IMR-90 (cell line): ENCODE results near the gene NKX6-2. TPM values are rescaled to one million over a fixed set of nuclear protein-coding genes. Genes with fewer than 3 reads are reported as not detected.

ENCODE experiments used
- ATAC-seq: fragments of 200-7000 bp; cut with Tn5 transposase; 2 replicates; pipeline ENCODE4 v1.9.1; 2020; ENCODE audit warnings: low read depth, mild to moderate bottlenecking, moderate library complexity
- BruUV-seq: library from RNA; stranded (reverse); fragments of 400-500 nt; replicated peaks from 2 replicates; lab custom pipeline; 2021; lab: Mats Ljungman, UMichigan
- CTCF ChIA-PET: fragments of 300-600 bp; formaldehyde crosslinking; extraction: SDS; loops from one replicate; lab custom pipeline; 2021; ENCODE audit warnings: antibody characterized with exemption; lab: Yijun Ruan, JAX
- POLR2A ChIA-PET: fragments of 300-600 bp; sonication (Branson Sonifier 250); formaldehyde crosslinking; loops from one replicate; lab custom pipeline; 2022; ENCODE audit warnings: antibody characterized with exemption; ENCODE audit not compliant: unreplicated experiment; lab: Charles Lee
- DNase-seq: peaks from one replicate; pipeline ENCODE4 v3.0.0; 2013
- H2AFZ ChIP-seq: replicated peaks from 2 replicates; pipeline ENCODE3; 2013; ENCODE audit warnings: low read length, mild to moderate bottlenecking; ENCODE audit not compliant: poor library complexity
- H2AK5ac ChIP-seq: 2 replicates; pipeline ENCODE4 v1.6.1; 2013; ENCODE audit warnings: low read depth, low read length, inconsistent platforms
- H2AK9ac ChIP-seq: replicated peaks from 2 replicates; pipeline ENCODE3; 2013; ENCODE audit warnings: mild to moderate bottlenecking, low read depth, low read length, moderate library complexity; ENCODE audit not compliant: poor library complexity
- H2BK120ac ChIP-seq: 2 replicates; pipeline ENCODE4 v1.6.1; 2013; ENCODE audit warnings: low read depth, low read length, inconsistent platforms
- H2BK15ac ChIP-seq: 3 replicates; pipeline ENCODE4 v1.6.1; 2013; ENCODE audit warnings: low read depth, low read length, inconsistent platforms
- H2BK20ac ChIP-seq: 2 replicates; pipeline ENCODE4 v1.6.1; 2013; ENCODE audit warnings: low read depth, mild to moderate bottlenecking, inconsistent platforms, low read length, moderate library complexity
- H2BK5ac ChIP-seq: 2 replicates; pipeline ENCODE4 v1.6.1; 2013; ENCODE audit warnings: mild to moderate bottlenecking, low read depth, low read length, inconsistent platforms; ENCODE audit not compliant: poor library complexity, severe bottlenecking
- H3K14ac ChIP-seq: replicated peaks from 2 replicates; pipeline ENCODE4 v1.6.1; 2013; ENCODE audit warnings: low read depth, low read length, inconsistent platforms
- H3K18ac ChIP-seq: 2 replicates; pipeline ENCODE4 v1.6.1; 2013; ENCODE audit warnings: low read depth, low read length, control low read depth
- H3K23ac ChIP-seq: 2 replicates; pipeline ENCODE4 v1.6.1; 2013; ENCODE audit warnings: low read depth, low read length, inconsistent platforms
- H3K27ac ChIP-seq: 2 replicates; pipeline ENCODE4 v1.5.1; 2013; ENCODE audit warnings: mild to moderate bottlenecking, control low read depth, low read length; ENCODE audit not compliant: insufficient read depth
- H3K27me3 ChIP-seq: 2 replicates; pipeline ENCODE4 v1.6.1; 2013; ENCODE audit warnings: low read length; ENCODE audit not compliant: control insufficient read depth, insufficient read depth
- H3K36me3 ChIP-seq: 2 replicates; pipeline ENCODE4 v1.6.1; 2013; ENCODE audit warnings: low read length, mixed read lengths; ENCODE audit not compliant: control insufficient read depth, insufficient read depth
- H3K4ac ChIP-seq: 2 replicates; pipeline ENCODE4 v1.6.1; 2013; ENCODE audit warnings: low read depth, low read length, inconsistent platforms
- H3K4me1 ChIP-seq: 2 replicates; pipeline ENCODE4 v1.6.1; 2013; ENCODE audit warnings: low read length, mixed read lengths; ENCODE audit not compliant: control insufficient read depth, insufficient read depth
- H3K4me2 ChIP-seq: 2 replicates; pipeline ENCODE4 v1.6.1; 2013; ENCODE audit warnings: low read depth, mild to moderate bottlenecking, control low read depth, low read length, moderate library complexity
- H3K4me3 ChIP-seq: 2 replicates; pipeline ENCODE4 v1.5.1; 2013; ENCODE audit warnings: low read depth, mild to moderate bottlenecking, control low read depth, low read length, moderate library complexity; ENCODE audit not compliant: insufficient read depth
- H3K56ac ChIP-seq: 2 replicates; pipeline ENCODE4 v1.6.1; 2013; ENCODE audit warnings: low read length, inconsistent platforms; ENCODE audit not compliant: insufficient read depth; ENCODE audit errors: extremely low read depth
- H3K79me1 ChIP-seq, 2 experiments: 2 replicates each; pipeline ENCODE4 v1.6.1; 2013; ENCODE audit warnings: low read length in 2 of 2, inconsistent platforms in 1 of 2, low read depth in 1 of 2
- H3K9ac ChIP-seq: 2 replicates; pipeline ENCODE4 v1.6.1; 2013; ENCODE audit warnings: low read depth, low read length, control low read depth
- H3K9me1 ChIP-seq: 2 replicates; pipeline ENCODE4 v1.6.1; 2013; ENCODE audit warnings: low read length, inconsistent platforms; ENCODE audit not compliant: insufficient read depth
- H3K9me3 ChIP-seq: 2 replicates; pipeline ENCODE4 v1.6.1; 2013; ENCODE audit warnings: low read length; ENCODE audit not compliant: control insufficient read depth, insufficient read depth
- H4K20me1 ChIP-seq: 2 replicates; pipeline ENCODE4 v1.6.1; 2013; ENCODE audit warnings: low read length, inconsistent platforms; ENCODE audit not compliant: insufficient read depth
- H4K5ac ChIP-seq: 2 replicates; pipeline ENCODE4 v1.6.1; 2013; ENCODE audit warnings: mild to moderate bottlenecking, low read depth, low read length, control low read depth
- H4K8ac ChIP-seq, 2 experiments: 2 replicates each; pipeline ENCODE4 v1.6.1; 2013; ENCODE audit warnings: low read depth in 2 of 2, low read length in 2 of 2, control low read depth in 1 of 2, inconsistent platforms in 1 of 2
- H4K91ac ChIP-seq: 2 replicates; pipeline ENCODE4 v1.6.1; 2013; ENCODE audit warnings: low read depth, low read length, inconsistent platforms; ENCODE audit not compliant: insufficient read depth
- BHLHE40 ChIP-seq: fragments of 150-350 bp; IDR thresholded peaks from 2 replicates; pipeline ENCODE4 v1.6.1; 2016; ENCODE audit warnings: mild to moderate bottlenecking, low read depth, low read length
- CHD1 ChIP-seq: IDR thresholded peaks from 2 replicates; pipeline ENCODE4 v1.6.1; 2012; ENCODE audit warnings: low read depth, low read length, improper control_type of control experiment
- MAFK ChIP-seq: IDR thresholded peaks from 2 replicates; pipeline ENCODE4 v1.6.1; 2012; ENCODE audit warnings: low read depth, low read length, improper control_type of control experiment
- NFE2L2 ChIP-seq: fragments of 150-350 bp; IDR thresholded peaks from 2 replicates; pipeline ENCODE4 v1.6.1; 2016; ENCODE audit warnings: low read depth, mild to moderate bottlenecking, low read length
- RAD21 ChIP-seq: IDR thresholded peaks from 2 replicates; pipeline ENCODE4 v1.6.1; 2012; ENCODE audit warnings: low read length, improper control_type of control experiment
- SMC3 ChIP-seq: fragments of 150-350 bp; IDR thresholded peaks from 2 replicates; pipeline ENCODE4 v1.6.1; 2016; ENCODE audit warnings: low read depth, mild to moderate bottlenecking, antibody characterized with exemption, low read length, moderate library complexity
- WGBS, 2 experiments: methylation state at CpG; one replicate each; pipeline versions ENCODE4 v1.1.5 to v1.1.7; 2013; ENCODE audit warnings: missing lambda C conversion rate in 2 of 2; ENCODE audit not compliant: insufficient read length in 1 of 2; ENCODE audit errors: extremely low coverage in 2 of 2; 5-methylcytosine and 5-hydroxymethylcytosine counted together
- dilution Hi-C: fragments of 300-500 bp; cut with HindIII; formaldehyde crosslinking; loops from one replicate; pipeline ENCODE4 v1.14.3; 2018; ENCODE audit warnings: low sequenced_read_pairs; ENCODE audit not compliant: unreplicated experiment
- in situ Hi-C: fragments of 300-500 bp; cut with MboI; formaldehyde crosslinking; loops from 3 replicates; pipeline ENCODE4 v1.14.3; 2019; ENCODE audit warnings: low sequenced_read_pairs, inconsistent platforms, mixed read lengths
- intact Hi-C: fragments of 100-400 bp; cut with micrococcal nuclease; formaldehyde crosslinking; loops from 2 replicates; pipeline ENCODE4 v1.10.0; 2022
- polyA plus RNA-seq, 3 experiments: library from polyadenylated mRNA; depleted of rRNA; stranded (reverse); fragments of >200 nt; gene quantifications; 2 replicates each; pipeline ENCODE4 v1.2.3, GENCODE V29; 2012; ENCODE audit warnings: low replicate concordance in 1 of 3
- total RNA-seq: library from RNA; depleted of rRNA; stranded (reverse); fragments of >200 nt; gene quantifications from 2 replicates; pipeline ENCODE4 v1.2.3, GENCODE V29; 2012

NKX6-2 gene
- total and polyA plus RNA-seq, 2 of the 4 experiments (the other 2 are of a cell fraction) = not detected

DNA sequence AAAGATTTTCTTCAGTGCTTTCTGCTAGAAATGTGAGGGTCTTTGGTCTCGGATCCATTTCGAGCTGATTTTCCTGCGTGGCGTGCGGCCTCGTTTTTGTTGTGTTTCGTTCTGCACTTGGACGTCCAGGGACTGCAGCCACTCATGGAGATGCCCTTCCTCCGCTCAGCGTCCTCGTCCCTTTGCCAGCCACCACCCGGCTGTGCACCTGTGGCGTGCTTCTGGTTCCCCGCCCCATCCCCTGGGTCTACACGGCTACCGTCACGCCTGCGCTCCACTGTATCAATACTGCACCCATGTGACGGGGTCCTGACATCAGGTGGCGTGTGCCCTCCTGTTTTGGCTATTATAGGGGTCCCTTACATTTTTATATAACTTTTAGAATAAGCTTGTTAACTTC lies 42.7 kb upstream of the NKX6-2 start:
- no peak overlapping the region for H2BK120ac ChIP-seq
- POLR2A ChIA-PET = no interaction called here
- BruUV-seq = no TSS peak

More for the DNA sequence above, 42.7 kb upstream of the NKX6-2 start:
- DNase-seq = no peak
- Histone ChIP-seq H3K4ac (no peak overlapping the region), H4K5ac (no peak overlapping the region), H3K14ac (no peak overlapping the region), H3K23ac (no peak overlapping the region), H3K27me3 (peaks cover 18% of the 10 kb centered on the region), H3K56ac (no peak overlapping the region), H3K36me3 (no peaks in the 10 kb centered on the region), H3K4me1 (no peaks in the 10 kb centered on the region), H2BK20ac (no peak overlapping the region), H3K4me2 (no peak overlapping the region), H2BK5ac (no peak overlapping the region), H3K9ac (no peak overlapping the region), H3K9me1 (no peaks in the 10 kb centered on the region), H2AFZ (no peak overlapping the region), H4K91ac (no peak overlapping the region), H3K4me3 (no peak overlapping the region), H2BK15ac (no peak overlapping the region), H3K18ac (no peak overlapping the region), H2AK5ac (no peak overlapping the region), H2AK9ac (no peak overlapping the region), H3K27ac (no peak overlapping the region), H4K20me1 (no peaks in the 10 kb centered on the region), H4K8ac (no peak overlapping the region), H3K9me3 (peaks cover 4% of the 10 kb centered on the region; the same call in 1 of the 2 replicates), H3K79me1 (no peaks in the 10 kb centered on the region)
- intact Hi-C loops = no loop called here
- no peak for TF ChIP-seq MAFK
- TF ChIP-seq BHLHE40 = no peak
- TF ChIP-seq SMC3 = no peak
- TF ChIP-seq RAD21 = no peak
- TF ChIP-seq CHD1 = no peak
- TF ChIP-seq NFE2L2 = no peak
- dilution Hi-C loops = no loop called here
- WGBS, 2 experiments = 80% methylated on average over 12 of the region's 20 CpGs; no CpG with 5 or more reads in 1 of the 2 experiments
- ATAC-seq = no peak
- in situ Hi-C loops = no loop called here
- CTCF ChIA-PET = no interaction called here
